Femur (tissue), 1 donor: ENCODE measurements around the gene CIART.
"Not testable (repeated sequence)": the region's sequence is repeated elsewhere in the genome, so short reads cannot be mapped to it uniquely, and the experiment has no call there.

Experiments
- DNase-seq: peaks from one replicate; pipeline ENCODE4 v3.0.0-alpha.2; 2017

CIART gene

DNA sequence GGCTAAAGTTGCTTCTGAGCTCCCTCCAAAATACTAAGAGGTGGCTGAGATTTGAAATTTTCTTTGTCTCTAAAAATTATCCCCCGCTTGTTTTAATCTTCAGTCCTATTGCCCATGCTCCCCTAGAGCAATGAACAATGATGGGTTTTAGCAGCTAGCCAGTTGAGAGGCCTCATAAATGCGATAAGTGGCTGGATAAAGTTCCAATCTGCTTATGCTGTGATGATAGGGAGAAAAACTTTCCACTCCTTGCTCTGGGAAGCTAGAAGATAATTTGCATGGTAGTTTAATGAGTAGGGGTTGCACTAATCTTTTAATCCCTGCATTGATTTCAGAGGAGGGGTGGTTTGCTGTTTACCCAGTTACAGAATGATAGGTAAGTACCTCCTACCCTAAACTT is 29.4 kb downstream of the CIART start:
- DNase-seq = no peak

- DNase-seq = not testable (repeated sequence)
These were observed 32.3 kb downstream of the CIART start for GRCh38 chr1:150314691-150315090.

- no peak for DNase-seq
These were observed 38.3 kb downstream of the CIART start for GRCh38 chr1:150320667-150320978.

DNA sequence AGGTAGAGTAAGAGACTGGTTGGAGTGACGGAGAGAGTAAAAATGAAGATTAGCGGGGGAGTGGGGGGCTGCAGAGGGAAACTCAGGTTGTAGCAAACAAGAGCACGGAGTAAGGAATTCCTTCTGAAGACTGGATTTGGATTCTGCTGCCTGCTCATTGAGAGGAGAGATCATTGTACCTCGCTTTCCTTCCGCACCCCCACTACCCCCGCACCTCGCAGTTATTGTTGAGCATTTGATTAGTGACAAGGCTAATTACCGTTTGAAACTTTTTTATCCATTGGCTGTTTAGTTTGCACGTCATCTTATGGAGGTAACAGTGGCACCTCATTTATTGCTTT is 39.4 kb downstream of the CIART start:
- DNase-seq = peak; percentile 20

DNA sequence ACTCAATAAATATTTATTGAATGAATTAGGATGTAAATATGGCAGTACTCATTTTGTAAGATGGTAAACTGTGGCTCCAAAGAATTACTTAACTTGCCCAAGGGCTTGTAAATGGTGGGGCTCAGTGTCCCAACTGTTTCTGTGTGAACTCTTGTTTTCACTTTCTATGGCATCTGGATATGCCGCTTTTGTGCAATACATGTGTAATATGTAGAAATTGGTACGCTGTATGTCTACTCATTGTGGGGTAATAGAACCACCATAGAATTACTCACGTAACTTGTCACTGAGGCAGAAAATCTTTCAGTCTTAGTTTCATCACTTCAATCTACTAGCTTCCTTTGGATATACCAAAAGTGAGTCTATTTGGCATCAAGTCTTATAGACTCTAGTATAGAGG is 40.0 kb downstream of the CIART start:
- DNase-seq = no peak

- no peak for DNase-seq
These were observed 50.4 kb downstream of the CIART start for GRCh38 chr1:150332651-150333290.
